Liver (tissue), 9 donors: ENCODE measurements around the gene CKAP5. TPM values are rescaled to one million over a fixed set of nuclear protein-coding genes. Genes with fewer than 3 reads are reported as not detected.

ENCODE experiments used
- DNase-seq: peaks from one replicate; pipeline ENCODE4 v3.0.0-alpha.2; 2017; ENCODE audit warnings: low spot score
- H3K27ac ChIP-seq, 2 donors: one replicate each; pipeline ENCODE4 v1.7.0; 2013; ENCODE audit warnings: inconsistent platforms in 2 of 2, low read length in 2 of 2, control low read depth in 1 of 2, low read depth in 1 of 2, mild to moderate bottlenecking in 1 of 2
- H3K27me3 ChIP-seq, 4 donors: one replicate each; pipeline versions ENCODE4 v1.6.1 to v1.7.0; 2013; ENCODE audit warnings: low read length in 3 of 4, inconsistent platforms in 1 of 4, mild to moderate bottlenecking in 1 of 4, moderate library complexity in 1 of 4; ENCODE audit not compliant: control insufficient read depth in 4 of 4, insufficient read depth in 4 of 4
- H3K36me3 ChIP-seq, 4 donors: one replicate each; pipeline versions ENCODE4 v1.6.1 to v1.7.0; 2013; ENCODE audit warnings: low read length in 3 of 4, mild to moderate bottlenecking in 3 of 4, low read depth in 1 of 4, moderate library complexity in 1 of 4; ENCODE audit not compliant: control insufficient read depth in 4 of 4, insufficient read depth in 3 of 4
- H3K4me1 ChIP-seq, 4 donors: one replicate each; pipeline versions ENCODE4 v1.6.1 to v1.7.0; 2013; ENCODE audit warnings: low read length in 3 of 4, mild to moderate bottlenecking in 3 of 4, moderate library complexity in 1 of 4; ENCODE audit not compliant: control insufficient read depth in 4 of 4, insufficient read depth in 4 of 4
- H3K4me3 ChIP-seq, 3 donors: one replicate each; pipeline versions ENCODE4 v1.6.1 to v1.7.0; 2013; ENCODE audit warnings: low read length in 3 of 3, control low read depth in 1 of 3, low read depth in 1 of 3, mild to moderate bottlenecking in 1 of 3
- H3K9ac ChIP-seq, 2 donors: one replicate each; pipeline ENCODE4 v1.7.0; 2013; ENCODE audit warnings: low read length in 2 of 2, mild to moderate bottlenecking in 2 of 2, moderate library complexity in 2 of 2, control low read depth in 1 of 2, low read depth in 1 of 2
- H3K9me3 ChIP-seq, 4 donors: one replicate each; pipeline versions ENCODE4 v1.6.1 to v1.7.0; 2013; ENCODE audit warnings: low read length in 3 of 4; ENCODE audit not compliant: control insufficient read depth in 4 of 4
- EGR1 ChIP-seq, 2 donors: IDR thresholded peaks; 2 replicates each; pipeline ENCODE4 v1.6.1; 2016 to 2018; ENCODE audit warnings: antibody characterized with exemption in 2 of 2, low read depth in 2 of 2
- FOXA1 ChIP-seq: IDR thresholded peaks from 2 replicates; pipeline ENCODE4 v1.6.1; 2016; ENCODE audit warnings: antibody characterized with exemption
- FOXA2 ChIP-seq: IDR thresholded peaks from 2 replicates; pipeline ENCODE4 v1.6.1; 2016; ENCODE audit warnings: antibody characterized with exemption
- GABPA ChIP-seq, 2 donors: IDR thresholded peaks in 1 of 2; conservative IDR thresholded peaks in 1 of 2; 2 replicates each; pipeline ENCODE4 v1.6.1; 2016; ENCODE audit warnings: antibody characterized with exemption in 2 of 2, mild to moderate bottlenecking in 1 of 2, moderate library complexity in 1 of 2
- HNF4A ChIP-seq, 2 donors: conservative IDR thresholded peaks; 2 replicates each; pipeline ENCODE4 v1.6.1; 2016; ENCODE audit warnings: antibody characterized with exemption in 2 of 2, mild to moderate bottlenecking in 2 of 2
- HNF4G ChIP-seq: IDR thresholded peaks from 2 replicates; pipeline ENCODE4 v1.6.1; 2016; ENCODE audit warnings: antibody characterized with exemption
- JUND ChIP-seq, 2 donors: IDR thresholded peaks; 2 replicates each; pipeline ENCODE4 v1.6.1; 2016; ENCODE audit warnings: antibody characterized with exemption in 2 of 2
- NR2F2 ChIP-seq: IDR thresholded peaks from 2 replicates; pipeline ENCODE4 v1.6.1; 2016; ENCODE audit warnings: antibody characterized with exemption
- RAD21 ChIP-seq, 2 donors: IDR thresholded peaks; 2 replicates each; pipeline ENCODE4 v1.6.1; 2016; ENCODE audit warnings: antibody characterized with exemption in 2 of 2, mild to moderate bottlenecking in 2 of 2
- RXRA ChIP-seq, 2 donors: IDR thresholded peaks; 2 replicates each; pipeline ENCODE4 v1.6.1; 2017 to 2018; ENCODE audit warnings: antibody characterized with exemption in 2 of 2, mild to moderate bottlenecking in 1 of 2
- SP1 ChIP-seq: IDR thresholded peaks from 2 replicates; pipeline ENCODE4 v1.6.1; 2018; ENCODE audit warnings: antibody characterized with exemption, mild to moderate bottlenecking
- TAF1 ChIP-seq: conservative IDR thresholded peaks from 2 replicates; pipeline ENCODE4 v1.6.1; 2016; ENCODE audit warnings: antibody characterized with exemption, mild to moderate bottlenecking
- YY1 ChIP-seq: IDR thresholded peaks from 2 replicates; pipeline ENCODE4 v1.6.1; 2016; ENCODE audit warnings: antibody characterized with exemption, mild to moderate bottlenecking
- WGBS: extraction: QIAGEN DNeasy Blood & Tissue Kit; methylation state at CpG from one replicate; pipeline ENCODE4 v1.1.7; 2013; 5-methylcytosine and 5-hydroxymethylcytosine counted together
- polyA plus RNA-seq, 2 donors: library from polyadenylated mRNA; stranded (reverse) in 1 of 2; unstranded in 1 of 2; fragments of 200-250 nt in 1 of 2; fragments of >200 nt in 1 of 2; fragmentation: Nextera tagmentation in 1 of 2; extraction: Ambion mirVana in 1 of 2; gene quantifications; one replicate each; pipeline versions ENCODE4 v1.2.1 to v1.2.3, GENCODE V29; 2013 to 2015
- total RNA-seq, 2 donors: library from RNA; depleted of rRNA; stranded (reverse); fragments of >200 nt; gene quantifications; one replicate each; pipeline ENCODE4 v1.2.3, GENCODE V29; 2014
- TF ChIP-seq, protein P1 (sequence below): fragments of 150-350 bp; IDR thresholded peaks from 2 replicates; pipeline ENCODE4 v1.5.1; 2017; ENCODE audit warnings: improper control_type of control experiment, low read depth, low read length; ENCODE audit not compliant: missing input control
- TF ChIP-seq, protein P2 (sequence below): IDR thresholded peaks from 2 replicates; pipeline ENCODE4 v1.6.1; 2016; ENCODE audit warnings: antibody characterized with exemption
- TF ChIP-seq, protein P3 (sequence below): IDR thresholded peaks from 2 replicates; pipeline ENCODE4 v1.6.1; 2016; ENCODE audit warnings: antibody characterized with exemption
- TF ChIP-seq, protein P4 (sequence below): IDR thresholded peaks from 2 replicates; pipeline ENCODE4 v1.6.1; 2016; ENCODE audit warnings: antibody characterized with exemption, mild to moderate bottlenecking
- TF ChIP-seq, protein P5 (sequence below): IDR thresholded peaks from 2 replicates; pipeline ENCODE4 v1.6.1; 2016; ENCODE audit warnings: antibody characterized with exemption
- donor health status: healthy.
- donor health status: healthy.
- donor health status: healthy.
- donor health status: healthy.
- donor health status: healthy.

CKAP5 gene
- total and polyA plus RNA-seq, 4 donors = 6.1 to 70.4 (median 15.4) TPM

DNA sequence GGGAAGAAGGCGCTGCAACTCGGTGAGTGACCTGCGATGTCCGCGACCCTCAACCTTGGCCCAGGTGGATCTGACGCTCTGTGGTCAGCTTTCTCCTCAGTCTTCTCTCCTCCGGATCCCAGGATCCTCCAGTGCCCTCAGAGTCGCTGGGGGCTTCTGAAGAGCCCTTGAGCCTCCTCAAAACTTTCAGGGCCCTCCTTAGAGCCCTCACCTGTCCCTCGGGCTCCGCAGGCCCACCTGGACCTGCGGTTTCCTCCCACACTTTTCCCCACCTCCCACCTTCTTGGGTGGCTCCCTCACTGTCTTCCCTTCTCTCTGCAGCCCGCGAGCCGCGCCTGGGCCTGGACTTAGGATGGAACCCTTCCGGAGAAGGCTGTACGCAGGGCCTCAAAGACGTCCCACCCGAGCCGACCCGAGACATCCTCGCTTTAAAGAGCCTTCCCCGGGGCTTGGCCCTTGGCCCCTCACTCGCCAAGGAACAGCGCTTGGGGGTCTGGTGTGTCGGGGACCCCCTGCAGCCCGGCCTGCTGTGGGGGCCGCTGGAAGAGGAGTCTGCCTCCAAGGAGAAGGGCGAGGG is 144.9 kb downstream of the CKAP5 start (continued):
- TF ChIP-seq, protein P1, sequence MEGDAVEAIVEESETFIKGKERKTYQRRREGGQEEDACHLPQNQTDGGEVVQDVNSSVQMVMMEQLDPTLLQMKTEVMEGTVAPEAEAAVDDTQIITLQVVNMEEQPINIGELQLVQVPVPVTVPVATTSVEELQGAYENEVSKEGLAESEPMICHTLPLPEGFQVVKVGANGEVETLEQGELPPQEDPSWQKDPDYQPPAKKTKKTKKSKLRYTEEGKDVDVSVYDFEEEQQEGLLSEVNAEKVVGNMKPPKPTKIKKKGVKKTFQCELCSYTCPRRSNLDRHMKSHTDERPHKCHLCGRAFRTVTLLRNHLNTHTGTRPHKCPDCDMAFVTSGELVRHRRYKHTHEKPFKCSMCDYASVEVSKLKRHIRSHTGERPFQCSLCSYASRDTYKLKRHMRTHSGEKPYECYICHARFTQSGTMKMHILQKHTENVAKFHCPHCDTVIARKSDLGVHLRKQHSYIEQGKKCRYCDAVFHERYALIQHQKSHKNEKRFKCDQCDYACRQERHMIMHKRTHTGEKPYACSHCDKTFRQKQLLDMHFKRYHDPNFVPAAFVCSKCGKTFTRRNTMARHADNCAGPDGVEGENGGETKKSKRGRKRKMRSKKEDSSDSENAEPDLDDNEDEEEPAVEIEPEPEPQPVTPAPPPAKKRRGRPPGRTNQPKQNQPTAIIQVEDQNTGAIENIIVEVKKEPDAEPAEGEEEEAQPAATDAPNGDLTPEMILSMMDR = no peak
- no peak for TF ChIP-seq HNF4G

DNA sequence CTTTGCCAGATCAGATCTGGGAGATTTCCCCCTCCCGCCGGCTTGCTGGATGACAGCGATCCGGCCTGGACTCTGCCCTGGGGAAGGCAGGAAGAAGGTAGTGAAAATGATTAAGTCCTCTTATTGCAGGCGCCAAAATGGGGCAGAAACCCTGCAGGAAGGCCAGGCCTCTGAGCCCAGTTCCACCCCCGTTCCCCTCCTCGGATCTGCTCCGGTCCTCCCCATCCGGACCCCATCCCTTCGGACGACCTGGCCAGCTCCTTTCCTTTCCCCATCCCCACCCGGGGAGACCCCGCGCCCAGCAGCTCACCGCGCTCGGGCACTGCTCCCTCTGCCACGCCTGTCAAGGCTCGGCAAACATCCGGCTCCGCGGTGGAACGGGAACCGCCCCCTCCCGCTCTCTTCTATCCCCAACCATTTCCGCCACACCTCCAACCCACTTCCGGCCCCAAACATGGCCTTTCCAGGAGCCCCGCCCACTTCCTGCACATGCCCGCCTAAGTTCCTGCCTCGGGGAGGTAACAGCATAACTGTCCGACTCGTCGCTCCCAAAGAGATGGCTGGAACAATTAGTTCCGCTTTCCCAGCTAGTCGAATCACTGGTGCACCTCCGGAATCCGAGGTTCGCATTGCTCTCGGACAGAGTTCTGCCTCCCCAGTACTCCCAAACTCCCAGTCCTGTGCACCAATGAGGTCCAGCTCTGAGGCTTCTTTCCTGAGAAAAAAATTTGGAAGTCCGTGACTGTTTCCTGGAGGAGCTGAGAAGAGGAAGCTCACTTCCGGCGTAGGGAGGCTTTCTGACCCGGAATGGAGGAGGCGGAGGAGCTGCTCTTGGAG is 145.6 kb downstream of the CKAP5 start, which contains the start of the genes ARHGAP1 and ZNF408:
ARHGAP1 (minus strand) TSS at position 379 of the 837 bp plus-strand sequence. CDS start 4,512 bp downstream, outside the sequence.
ZNF408 (plus strand) TSS at position 791 of the 837 bp plus-strand sequence; CDS start at position 808, 17 bp downstream.
- DNase-seq = peak; percentile 99
- WGBS = under 1% methylated on average over 44 of the region's 44 CpGs
- H3K9me3 ChIP-seq = no peaks in the 10 kb centered on the region
- peaks cover 8 to 59% (median 41%) of the 10 kb centered on the region in 4 donors for H3K4me1 ChIP-seq
- H3K9ac ChIP-seq = peak within 1 kb of the TSS; percentile 66 to 94
- peak within 1 kb of the TSS; percentile 85 to 98 (median 93) for H3K4me3 ChIP-seq
- peaks cover 11 to 33% (median 26%) of the 10 kb centered on the region in 4 donors for H3K36me3 ChIP-seq
- peak; percentile 98 to 99 for TF ChIP-seq GABPA (IDR thresholded peaks at IDR 0.05 in 1 of 2, conservative IDR thresholded peaks at IDR 0.05 in 1 of 2)
- TF ChIP-seq, protein P2, sequence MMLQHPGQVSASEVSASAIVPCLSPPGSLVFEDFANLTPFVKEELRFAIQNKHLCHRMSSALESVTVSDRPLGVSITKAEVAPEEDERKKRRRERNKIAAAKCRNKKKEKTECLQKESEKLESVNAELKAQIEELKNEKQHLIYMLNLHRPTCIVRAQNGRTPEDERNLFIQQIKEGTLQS = no peak
- TF ChIP-seq RAD21 (IDR thresholded peaks at IDR 0.05) = peak in 1 of 2 donors; percentile 44
- TF ChIP-seq EGR1 (IDR thresholded peaks at IDR 0.05; ENCODE audit: low read depth in 2 of 2) = peak; percentile 80 to 94
- peak; percentile 60 for TF ChIP-seq FOXA1
- TF ChIP-seq, protein P1 = no peak
- peak; percentile 50 to 58 for TF ChIP-seq HNF4A (conservative IDR thresholded peaks at IDR 0.05)
- peak; percentile 81 for TF ChIP-seq NR2F2
- TF ChIP-seq, protein P3, sequence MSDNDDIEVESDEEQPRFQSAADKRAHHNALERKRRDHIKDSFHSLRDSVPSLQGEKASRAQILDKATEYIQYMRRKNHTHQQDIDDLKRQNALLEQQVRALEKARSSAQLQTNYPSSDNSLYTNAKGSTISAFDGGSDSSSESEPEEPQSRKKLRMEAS = peak; percentile 99
- TF ChIP-seq YY1 = peak; percentile 94
- TF ChIP-seq JUND (IDR thresholded peaks at IDR 0.05) = peak in 1 of 2 donors; percentile 16
- TF ChIP-seq SP1 = peak; percentile 79
- peak; percentile 23 for TF ChIP-seq FOXA2
- TF ChIP-seq, protein P4, sequence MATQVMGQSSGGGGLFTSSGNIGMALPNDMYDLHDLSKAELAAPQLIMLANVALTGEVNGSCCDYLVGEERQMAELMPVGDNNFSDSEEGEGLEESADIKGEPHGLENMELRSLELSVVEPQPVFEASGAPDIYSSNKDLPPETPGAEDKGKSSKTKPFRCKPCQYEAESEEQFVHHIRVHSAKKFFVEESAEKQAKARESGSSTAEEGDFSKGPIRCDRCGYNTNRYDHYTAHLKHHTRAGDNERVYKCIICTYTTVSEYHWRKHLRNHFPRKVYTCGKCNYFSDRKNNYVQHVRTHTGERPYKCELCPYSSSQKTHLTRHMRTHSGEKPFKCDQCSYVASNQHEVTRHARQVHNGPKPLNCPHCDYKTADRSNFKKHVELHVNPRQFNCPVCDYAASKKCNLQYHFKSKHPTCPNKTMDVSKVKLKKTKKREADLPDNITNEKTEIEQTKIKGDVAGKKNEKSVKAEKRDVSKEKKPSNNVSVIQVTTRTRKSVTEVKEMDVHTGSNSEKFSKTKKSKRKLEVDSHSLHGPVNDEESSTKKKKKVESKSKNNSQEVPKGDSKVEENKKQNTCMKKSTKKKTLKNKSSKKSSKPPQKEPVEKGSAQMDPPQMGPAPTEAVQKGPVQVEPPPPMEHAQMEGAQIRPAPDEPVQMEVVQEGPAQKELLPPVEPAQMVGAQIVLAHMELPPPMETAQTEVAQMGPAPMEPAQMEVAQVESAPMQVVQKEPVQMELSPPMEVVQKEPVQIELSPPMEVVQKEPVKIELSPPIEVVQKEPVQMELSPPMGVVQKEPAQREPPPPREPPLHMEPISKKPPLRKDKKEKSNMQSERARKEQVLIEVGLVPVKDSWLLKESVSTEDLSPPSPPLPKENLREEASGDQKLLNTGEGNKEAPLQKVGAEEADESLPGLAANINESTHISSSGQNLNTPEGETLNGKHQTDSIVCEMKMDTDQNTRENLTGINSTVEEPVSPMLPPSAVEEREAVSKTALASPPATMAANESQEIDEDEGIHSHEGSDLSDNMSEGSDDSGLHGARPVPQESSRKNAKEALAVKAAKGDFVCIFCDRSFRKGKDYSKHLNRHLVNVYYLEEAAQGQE = peak; percentile 76
- TF ChIP-seq HNF4G = peak; percentile 15
- TF ChIP-seq RXRA (IDR thresholded peaks at IDR 0.05) = peak; percentile 46 to 69
- TF ChIP-seq, protein P5, sequence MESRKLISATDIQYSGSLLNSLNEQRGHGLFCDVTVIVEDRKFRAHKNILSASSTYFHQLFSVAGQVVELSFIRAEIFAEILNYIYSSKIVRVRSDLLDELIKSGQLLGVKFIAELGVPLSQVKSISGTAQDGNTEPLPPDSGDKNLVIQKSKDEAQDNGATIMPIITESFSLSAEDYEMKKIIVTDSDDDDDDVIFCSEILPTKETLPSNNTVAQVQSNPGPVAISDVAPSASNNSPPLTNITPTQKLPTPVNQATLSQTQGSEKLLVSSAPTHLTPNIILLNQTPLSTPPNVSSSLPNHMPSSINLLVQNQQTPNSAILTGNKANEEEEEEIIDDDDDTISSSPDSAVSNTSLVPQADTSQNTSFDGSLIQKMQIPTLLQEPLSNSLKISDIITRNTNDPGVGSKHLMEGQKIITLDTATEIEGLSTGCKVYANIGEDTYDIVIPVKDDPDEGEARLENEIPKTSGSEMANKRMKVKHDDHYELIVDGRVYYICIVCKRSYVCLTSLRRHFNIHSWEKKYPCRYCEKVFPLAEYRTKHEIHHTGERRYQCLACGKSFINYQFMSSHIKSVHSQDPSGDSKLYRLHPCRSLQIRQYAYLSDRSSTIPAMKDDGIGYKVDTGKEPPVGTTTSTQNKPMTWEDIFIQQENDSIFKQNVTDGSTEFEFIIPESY = peak; percentile 83
- TF ChIP-seq TAF1 = peak; percentile 72
- peak within 1 kb of the TSS; percentile 85 to 94 for H3K27ac ChIP-seq
- H3K27me3 ChIP-seq = no peaks in the 10 kb centered on the region
